B cell (primary cell): ENCODE measurements around the gene AK8. TPM values are rescaled to one million over a fixed set of nuclear protein-coding genes. Genes with fewer than 3 reads are reported as not detected.

Experiments used
- ATAC-seq: fragments of 200-7000 bp; cut with Tn5 transposase; one replicate; pipeline ENCODE4 v1.10.0; 2021; ENCODE audit warnings: low read depth, mild to moderate bottlenecking, moderate number of reproducible peaks, moderate library complexity
- CTCF ChIA-PET: fragments of 350-600 bp; sonication (Branson Sonifier 250); formaldehyde crosslinking; loops from one replicate; lab custom pipeline; 2021; ENCODE audit warnings: antibody characterized with exemption, inconsistent platforms; lab: Charles Lee
- POLR2A ChIA-PET: fragments of 350-600 bp; sonication (Branson Sonifier 250); formaldehyde crosslinking; loops from one replicate; lab custom pipeline; 2021; ENCODE audit warnings: antibody characterized with exemption; lab: Charles Lee
- DNase-seq: peaks from one replicate; pipeline ENCODE4 v3.0.0; 2013
- H2AFZ ChIP-seq: 2 replicates; pipeline ENCODE4 v1.6.1; 2012; ENCODE audit warnings: mild to moderate bottlenecking, low read depth, low read length; ENCODE audit not compliant: insufficient read depth, poor library complexity, severe bottlenecking
- H3K27ac ChIP-seq, 2 donors: 1 replicate in 1 of 2; 2 replicates in 1 of 2; pipeline ENCODE4 v1.5.1; 2012 to 2013; ENCODE audit warnings: low read length in 2 of 2, mild to moderate bottlenecking in 2 of 2, moderate library complexity in 1 of 2
- H3K27me3 ChIP-seq, 4 experiments: fragments of 200-600 bp in 1 of 4; sonication (generic) in 1 of 4; replicated peaks in 1 of 4; 1 replicate in 2 of 4; 2 replicates in 2 of 4; pipeline versions ENCODE4 v1.6.1 to v1.7.0; 2013 to 2016; ENCODE audit warnings: low read length in 3 of 4, mild to moderate bottlenecking in 2 of 4, mixed read lengths in 1 of 4, moderate library complexity in 1 of 4; ENCODE audit not compliant: insufficient read depth in 4 of 4, control insufficient read depth in 3 of 4; ENCODE audit errors: control extremely low read depth in 1 of 4
- H3K36me3 ChIP-seq, 2 experiments: replicated peaks in 1 of 2; 1 replicate in 1 of 2; 2 replicates in 1 of 2; pipeline versions ENCODE4 v1.6.1 to v1.7.1; 2013; ENCODE audit warnings: low read length in 1 of 2; ENCODE audit not compliant: insufficient read depth in 2 of 2, control insufficient read depth in 1 of 2; ENCODE audit errors: control extremely low read depth in 1 of 2, extremely low read depth in 1 of 2
- H3K4me1 ChIP-seq, 2 donors: fragments of 200-600 bp in 1 of 2; sonication (generic) in 1 of 2; 1 replicate in 1 of 2; 2 replicates in 1 of 2; pipeline versions ENCODE4 v1.5.1 to v1.6.1; 2013 to 2017; ENCODE audit warnings: low read length in 2 of 2; ENCODE audit not compliant: control insufficient read depth in 2 of 2, insufficient read depth in 2 of 2
- H3K4me2 ChIP-seq: replicated peaks from 2 replicates; pipeline ENCODE3; 2012; ENCODE audit warnings: mild to moderate bottlenecking, low read depth, low read length; ENCODE audit not compliant: poor library complexity, severe bottlenecking
- H3K4me3 ChIP-seq, 5 experiments: fragments of 200-600 bp in 1 of 5; sonication (generic) in 1 of 5; 1 replicate in 3 of 5; 2 replicates in 2 of 5; pipeline versions ENCODE4 v1.5.1 to v1.7.0; 2011 to 2016; ENCODE audit warnings: low read length in 4 of 5, mild to moderate bottlenecking in 4 of 5, low read depth in 2 of 5, control low read depth in 1 of 5, moderate library complexity in 1 of 5; ENCODE audit not compliant: insufficient read depth in 1 of 5; ENCODE audit errors: control extremely low read depth in 1 of 5, extremely low read depth in 1 of 5
- H3K79me2 ChIP-seq: fragments of 200-600 bp; sonication (generic); one replicate; pipeline ENCODE4 v1.6.0; 2016; ENCODE audit warnings: low read length; ENCODE audit not compliant: control insufficient read depth, insufficient read depth
- H3K9ac ChIP-seq: fragments of 200-600 bp; sonication (generic); 2 replicates; pipeline ENCODE4 v1.6.1; 2017; ENCODE audit warnings: mild to moderate bottlenecking, low read length, moderate library complexity
- H3K9me3 ChIP-seq, 3 donors: one replicate each; pipeline versions ENCODE4 v1.6.1 to v1.7.1; 2013; ENCODE audit warnings: low read length in 2 of 3; ENCODE audit not compliant: control insufficient read depth in 2 of 3, insufficient read depth in 1 of 3; ENCODE audit errors: control extremely low read depth in 1 of 3
- H4K20me1 ChIP-seq: 2 replicates; pipeline ENCODE4 v1.6.0; 2012; ENCODE audit warnings: mild to moderate bottlenecking, low read length; ENCODE audit not compliant: insufficient read depth, control insufficient read depth, poor library complexity, severe bottlenecking
- H3K27ac Mint-ChIP-seq: one replicate; pipeline ENCODE4 v1.8.0; 2021; ENCODE audit warnings: mixed read lengths
- H3K27me3 Mint-ChIP-seq: one replicate; pipeline ENCODE4 v1.8.0; 2021; ENCODE audit warnings: mixed read lengths
- H3K4me1 Mint-ChIP-seq: one replicate; pipeline ENCODE4 v1.8.0; 2021; ENCODE audit warnings: mixed read lengths
- H3K4me3 Mint-ChIP-seq: one replicate; pipeline ENCODE4 v1.8.0; 2021; ENCODE audit warnings: mixed read lengths
- H3K9me3 Mint-ChIP-seq: one replicate; pipeline ENCODE4 v1.8.0; 2022; ENCODE audit warnings: mixed read lengths; ENCODE audit not compliant: insufficient read depth
- CTCF ChIP-seq: fragments of 200-600 bp; IDR thresholded peaks from one replicate; pipeline ENCODE4 v1.8.0; 2022; ENCODE audit warnings: antibody characterized with exemption, mild to moderate bottlenecking
- EZH2 ChIP-seq: IDR thresholded peaks from 2 replicates; pipeline ENCODE4 v1.6.1; 2012; ENCODE audit warnings: borderline replicate concordance, low read depth, mild to moderate bottlenecking, moderate library complexity, low read length; ENCODE audit not compliant: insufficient read depth, poor library complexity, severe bottlenecking
- WGBS: methylation state at CpG from one replicate; pipeline ENCODE4 v1.1.5; 2013; ENCODE audit warnings: missing lambda C conversion rate; ENCODE audit not compliant: insufficient coverage; 5-methylcytosine and 5-hydroxymethylcytosine counted together
- intact Hi-C: fragments of 100-400 bp; cut with micrococcal nuclease; formaldehyde crosslinking; loops from one replicate; pipeline ENCODE4 v1.10.0; 2022
- polyA plus RNA-seq: library from polyadenylated mRNA; depleted of rRNA; stranded (reverse); fragments of >200 nt; gene quantifications from 2 replicates; pipeline ENCODE4 v1.2.3, GENCODE V29; 2012
- total RNA-seq, 2 donors: library from RNA; stranded (reverse); fragments of 120-200 nt in 1 of 2; gene quantifications; 1 replicate in 1 of 2; 2 replicates in 1 of 2; pipeline versions ENCODE4 v1.2.3 to v1.2.4, GENCODE V29; 2013 to 2022

Gene AK8
- total and polyA plus RNA-seq, 2 donors (not counting 1 experiment from before 2014, with no cell fraction given) = 1.9 to 8.6 TPM

DNA sequence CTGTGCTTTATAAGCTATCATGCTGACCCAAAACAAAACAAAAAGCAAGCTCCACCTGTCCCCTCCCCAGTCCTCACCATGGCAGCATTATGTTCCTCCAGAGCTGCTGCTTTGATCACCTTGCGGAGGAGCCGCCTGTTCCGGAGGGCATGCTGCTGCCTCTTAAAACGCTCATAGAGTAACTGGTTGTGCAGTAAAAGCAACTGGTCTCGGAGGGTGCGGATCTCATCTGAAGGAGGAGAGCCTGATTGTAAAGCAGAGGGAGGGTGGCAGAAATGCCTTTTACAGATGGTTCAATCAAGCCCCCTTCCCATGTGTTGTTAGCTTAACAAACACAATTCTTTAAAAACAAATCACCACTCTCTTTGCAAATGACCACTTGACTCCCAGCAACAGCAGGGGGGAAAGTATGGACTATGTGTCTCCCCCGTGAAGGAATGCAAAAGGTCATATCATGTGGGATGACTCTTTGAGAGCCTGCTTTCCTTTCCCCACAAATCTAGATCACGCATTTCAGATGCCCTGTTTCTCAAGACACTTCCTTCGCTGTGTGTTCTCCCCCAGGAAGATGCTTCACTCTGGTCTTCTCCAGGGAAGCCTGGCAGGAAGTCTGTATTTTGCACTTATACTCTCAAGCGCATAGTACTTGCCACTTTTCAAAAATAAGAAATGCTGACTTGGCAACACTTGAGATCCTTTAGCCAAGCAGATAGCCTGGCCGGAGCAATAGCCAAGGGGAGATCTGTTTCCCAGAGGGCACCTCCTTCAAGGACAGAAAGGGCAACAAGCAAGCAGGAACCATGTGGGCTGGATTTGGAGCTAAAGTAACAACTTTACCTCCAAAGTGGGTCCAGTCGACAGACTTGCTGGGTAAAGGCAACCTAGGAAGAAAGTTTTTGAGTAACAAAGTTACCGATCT, 25.7 kb upstream of the AK8 start:
- no peak overlapping the region for H3K27ac Mint-ChIP-seq
- CTCF ChIA-PET = interaction anchor here (0.9 to 4.5 kb wide), 6 partner anchors 9 to 92 kb away, joined by 3 to 38 read pairs (median 11); partner anchors contain the start of gene SPACA9
- H3K4me3 ChIP-seq = no peak overlapping the region

More for the DNA sequence above, 25.7 kb upstream of the AK8 start:
- no peaks in the 10 kb centered on the region for H3K9me3 Mint-ChIP-seq
- H3K4me1 Mint-ChIP-seq = peaks cover 9% of the 10 kb centered on the region
- TF ChIP-seq CTCF = no peak
- TF ChIP-seq EZH2 = no peak
- H3K79me2 ChIP-seq = no peaks in the 10 kb centered on the region
- peaks cover 0 to 5% of the 10 kb centered on the region in 2 donors for H3K4me1 ChIP-seq
- no peaks in the 10 kb centered on the region for H3K9me3 ChIP-seq
- peaks cover 5 to 66% of the 10 kb centered on the region in 2 experiments for H3K36me3 ChIP-seq
- no peaks in the 10 kb centered on the region for H3K27me3 Mint-ChIP-seq
- POLR2A ChIA-PET = interaction anchor here (0.6 kb wide), 1 partner anchor 134 kb away, joined by 11 read pairs; no protein-coding TSS in a partner anchor
- no peak overlapping the region for H3K27ac ChIP-seq
- H2AFZ ChIP-seq = no peak overlapping the region
- H3K4me2 ChIP-seq = no peak overlapping the region
- WGBS = over 99% methylated on average over 13 of the region's 13 CpGs
- intact Hi-C loops = loop anchor here (5.0 to 10.0 kb wide), 3 partner anchors 102 to 492 kb away; partner anchors contain the start of genes CFAP77 and GTF3C4
- no peak for DNase-seq
- no peak overlapping the region for H3K9ac ChIP-seq
- no peaks in the 10 kb centered on the region for H3K27me3 ChIP-seq
- H4K20me1 ChIP-seq = no peaks in the 10 kb centered on the region
- no peak overlapping the region for H3K4me3 Mint-ChIP-seq
- no peak for ATAC-seq
